Calu3 (cell line): ENCODE measurements around the gene PDE5A. TPM values are rescaled to one million over a fixed set of nuclear protein-coding genes. Genes with fewer than 3 reads are reported as not detected.

ENCODE experiments used
- BruUV-seq: library from RNA; stranded (reverse); fragments of 400-500 nt; replicated peaks from 2 replicates; lab custom pipeline; 2021; lab: Mats Ljungman, UMichigan
- CTCF ChIA-PET: fragments of 300-600 bp; sonication (Branson Sonifier 250); formaldehyde crosslinking; loops from one replicate; lab custom pipeline; 2022; ENCODE audit warnings: antibody characterized with exemption; lab: Charles Lee
- DNase-seq: peaks from one replicate; pipeline ENCODE4 v3.0.0; 2022
- H3K27ac Mint-ChIP-seq: one replicate; pipeline ENCODE4 v1.8.0; 2022; ENCODE audit warnings: mixed read lengths; ENCODE audit not compliant: unreplicated experiment
- H3K27me3 Mint-ChIP-seq: one replicate; pipeline ENCODE4 v1.8.0; 2022; ENCODE audit warnings: mixed read lengths; ENCODE audit not compliant: unreplicated experiment
- H3K36me3 Mint-ChIP-seq: one replicate; pipeline ENCODE4 v1.8.0; 2022; ENCODE audit warnings: mild to moderate bottlenecking, moderate library complexity, mixed read lengths; ENCODE audit not compliant: insufficient read depth, unreplicated experiment
- H3K4me1 Mint-ChIP-seq: one replicate; pipeline ENCODE4 v1.8.0; 2022; ENCODE audit warnings: mild to moderate bottlenecking, low read depth, mixed read lengths; ENCODE audit not compliant: unreplicated experiment
- H3K4me3 Mint-ChIP-seq: one replicate; pipeline ENCODE4 v1.8.0; 2022; ENCODE audit warnings: mild to moderate bottlenecking, low read depth, moderate library complexity, mixed read lengths; ENCODE audit not compliant: unreplicated experiment
- H3K9me3 Mint-ChIP-seq: one replicate; pipeline ENCODE4 v1.8.0; 2022; ENCODE audit warnings: low read depth, mixed read lengths; ENCODE audit not compliant: unreplicated experiment
- CTCF ChIP-seq: fragments of 200-600 bp; IDR thresholded peaks from one replicate; pipeline ENCODE4 v1.8.0; 2022; ENCODE audit warnings: antibody characterized with exemption; ENCODE audit not compliant: unreplicated experiment
- intact Hi-C: fragments of 100-400 bp; cut with micrococcal nuclease; formaldehyde crosslinking; loops from one replicate; pipeline ENCODE4 v1.10.0; 2022; ENCODE audit not compliant: unreplicated experiment
- total RNA-seq: library from RNA; stranded (reverse); gene quantifications from 2 replicates; pipeline ENCODE4 v1.2.3, GENCODE V29; 2022

PDE5A gene
- total RNA-seq, 1 experiment from 2014 or later: 41.9 TPM

- Mint-ChIP-seq H3K9me3 (no peaks in the 10 kb centered on the region), H3K4me1 (no peaks in the 10 kb centered on the region), H3K27me3 (no peaks in the 10 kb centered on the region), H3K4me3 (no peak overlapping the region), H3K36me3 (no peaks in the 10 kb centered on the region), H3K27ac (no peak overlapping the region)
- DNase-seq: no peak
- no peak for TF ChIP-seq CTCF
- intact Hi-C loops: no loop called here
- BruUV-seq: no TSS peak
- CTCF ChIA-PET: no interaction called here
Measured at GRCh38 chr4:119550857-119551532, 77.6 kb downstream of the PDE5A start.

- Mint-ChIP-seq H3K9me3 (no peaks in the 10 kb centered on the region), H3K36me3 (no peaks in the 10 kb centered on the region), H3K4me3 (no peak overlapping the region), H3K4me1 (no peaks in the 10 kb centered on the region), H3K27me3 (no peaks in the 10 kb centered on the region), H3K27ac (no peak overlapping the region)
- intact Hi-C loops: no loop called here
- TF ChIP-seq CTCF: no peak
- no TSS peak for BruUV-seq
- no peak for DNase-seq
- CTCF ChIA-PET: no interaction called here
Measured at GRCh38 chr4:119549639-119550038, 79.0 kb downstream of the PDE5A start.

- DNase-seq: no peak
- H3K27ac Mint-ChIP-seq: no peak overlapping the region
- H3K36me3 Mint-ChIP-seq: peaks cover 9% of the 10 kb centered on the region
- intact Hi-C loops: no loop called here
- no peaks in the 10 kb centered on the region for H3K27me3 Mint-ChIP-seq
- no TSS peak for BruUV-seq
- H3K4me1 Mint-ChIP-seq: no peaks in the 10 kb centered on the region
- H3K4me3 Mint-ChIP-seq: no peak overlapping the region
- H3K9me3 Mint-ChIP-seq: no peaks in the 10 kb centered on the region
- TF ChIP-seq CTCF: no peak
- CTCF ChIA-PET: no interaction called here
Measured at GRCh38 chr4:119543779-119544178, 84.8 kb downstream of the PDE5A start.

- H3K36me3 Mint-ChIP-seq: peaks cover 9% of the 10 kb centered on the region
- intact Hi-C loops: no loop called here
- H3K9me3 Mint-ChIP-seq: no peaks in the 10 kb centered on the region
- H3K4me3 Mint-ChIP-seq: no peak overlapping the region
- DNase-seq: no peak
- no peaks in the 10 kb centered on the region for H3K4me1 Mint-ChIP-seq
- CTCF ChIA-PET: no interaction called here
- H3K27ac Mint-ChIP-seq: no peak overlapping the region
- no TSS peak for BruUV-seq
- H3K27me3 Mint-ChIP-seq: no peaks in the 10 kb centered on the region
- TF ChIP-seq CTCF: no peak
Measured at GRCh38 chr4:119543187-119543586, 85.4 kb downstream of the PDE5A start.
